SU-DHL-6 (cell line): ENCODE data around the gene ESYT2.

ENCODE experiments used
- EZH2phosphoT487 ChIP-seq: fragments of 200-600 bp; sonication (generic), shearing (Covaris generic); conservative IDR thresholded peaks from 2 replicates; pipeline ENCODE4 v1.6.1; 2018; ENCODE audit warnings: mild to moderate bottlenecking, antibody characterized with exemption, low read length, moderate library complexity, mixed read lengths
- TF ChIP-seq, protein P1 (sequence below): fragments of 200-600 bp; sonication (generic); IDR thresholded peaks from one replicate; pipeline ENCODE4 v1.5.1; 2017; ENCODE audit warnings: antibody characterized with exemption, mild to moderate bottlenecking, low read length, moderate library complexity; ENCODE audit not compliant: insufficient read depth, poor library complexity, severe bottlenecking

DNA sequence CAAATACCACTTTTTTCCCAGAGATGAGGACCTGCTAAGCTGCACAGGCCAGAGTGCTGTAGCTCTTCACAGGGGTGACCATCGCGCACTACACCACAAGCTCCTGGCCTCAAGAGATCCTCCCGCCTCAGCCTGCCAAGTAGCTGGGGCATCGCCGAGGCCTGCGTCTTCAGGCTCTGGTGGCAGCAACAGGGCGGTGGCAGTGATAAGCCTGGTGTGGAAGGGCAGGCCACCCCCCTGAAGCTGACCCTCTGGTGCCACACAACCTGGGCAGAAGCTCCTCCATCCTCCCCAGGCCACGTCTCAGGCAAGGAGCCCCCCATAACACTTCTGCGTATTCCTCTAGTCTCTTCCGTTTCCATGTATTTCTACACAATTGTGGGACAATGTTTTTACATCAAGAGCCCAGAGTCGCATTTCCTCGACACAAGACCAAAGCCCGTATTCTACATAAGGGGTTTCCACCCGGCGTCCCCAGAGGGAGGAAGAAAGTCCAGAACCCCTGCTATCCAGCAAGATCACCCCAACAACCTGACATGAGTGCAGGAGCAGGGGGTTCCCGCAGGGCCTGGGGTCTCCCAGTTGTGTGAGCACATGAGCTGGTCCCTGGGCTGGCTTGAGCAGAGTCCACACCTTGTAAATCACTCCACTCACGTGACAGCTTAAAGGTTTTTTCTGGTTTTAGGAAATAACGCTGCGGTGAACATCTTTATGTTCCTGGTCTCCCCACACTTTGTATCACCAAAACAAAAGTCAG, 87.1 kb downstream of the ESYT2 start:
- TF ChIP-seq, protein P1, sequence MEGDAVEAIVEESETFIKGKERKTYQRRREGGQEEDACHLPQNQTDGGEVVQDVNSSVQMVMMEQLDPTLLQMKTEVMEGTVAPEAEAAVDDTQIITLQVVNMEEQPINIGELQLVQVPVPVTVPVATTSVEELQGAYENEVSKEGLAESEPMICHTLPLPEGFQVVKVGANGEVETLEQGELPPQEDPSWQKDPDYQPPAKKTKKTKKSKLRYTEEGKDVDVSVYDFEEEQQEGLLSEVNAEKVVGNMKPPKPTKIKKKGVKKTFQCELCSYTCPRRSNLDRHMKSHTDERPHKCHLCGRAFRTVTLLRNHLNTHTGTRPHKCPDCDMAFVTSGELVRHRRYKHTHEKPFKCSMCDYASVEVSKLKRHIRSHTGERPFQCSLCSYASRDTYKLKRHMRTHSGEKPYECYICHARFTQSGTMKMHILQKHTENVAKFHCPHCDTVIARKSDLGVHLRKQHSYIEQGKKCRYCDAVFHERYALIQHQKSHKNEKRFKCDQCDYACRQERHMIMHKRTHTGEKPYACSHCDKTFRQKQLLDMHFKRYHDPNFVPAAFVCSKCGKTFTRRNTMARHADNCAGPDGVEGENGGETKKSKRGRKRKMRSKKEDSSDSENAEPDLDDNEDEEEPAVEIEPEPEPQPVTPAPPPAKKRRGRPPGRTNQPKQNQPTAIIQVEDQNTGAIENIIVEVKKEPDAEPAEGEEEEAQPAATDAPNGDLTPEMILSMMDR: no peak
- TF ChIP-seq EZH2phosphoT487: no peak
